ENCODE data around the gene POMT1.
"Not testable (repeated sequence)": the region's sequence is repeated elsewhere in the genome, so short reads cannot be mapped to it uniquely, and the experiment has no call there.

Gene POMT1, protein sequence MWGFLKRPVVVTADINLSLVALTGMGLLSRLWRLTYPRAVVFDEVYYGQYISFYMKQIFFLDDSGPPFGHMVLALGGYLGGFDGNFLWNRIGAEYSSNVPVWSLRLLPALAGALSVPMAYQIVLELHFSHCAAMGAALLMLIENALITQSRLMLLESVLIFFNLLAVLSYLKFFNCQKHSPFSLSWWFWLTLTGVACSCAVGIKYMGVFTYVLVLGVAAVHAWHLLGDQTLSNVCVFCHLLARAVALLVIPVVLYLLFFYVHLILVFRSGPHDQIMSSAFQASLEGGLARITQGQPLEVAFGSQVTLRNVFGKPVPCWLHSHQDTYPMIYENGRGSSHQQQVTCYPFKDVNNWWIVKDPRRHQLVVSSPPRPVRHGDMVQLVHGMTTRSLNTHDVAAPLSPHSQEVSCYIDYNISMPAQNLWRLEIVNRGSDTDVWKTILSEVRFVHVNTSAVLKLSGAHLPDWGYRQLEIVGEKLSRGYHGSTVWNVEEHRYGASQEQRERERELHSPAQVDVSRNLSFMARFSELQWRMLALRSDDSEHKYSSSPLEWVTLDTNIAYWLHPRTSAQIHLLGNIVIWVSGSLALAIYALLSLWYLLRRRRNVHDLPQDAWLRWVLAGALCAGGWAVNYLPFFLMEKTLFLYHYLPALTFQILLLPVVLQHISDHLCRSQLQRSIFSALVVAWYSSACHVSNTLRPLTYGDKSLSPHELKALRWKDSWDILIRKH

DNA sequence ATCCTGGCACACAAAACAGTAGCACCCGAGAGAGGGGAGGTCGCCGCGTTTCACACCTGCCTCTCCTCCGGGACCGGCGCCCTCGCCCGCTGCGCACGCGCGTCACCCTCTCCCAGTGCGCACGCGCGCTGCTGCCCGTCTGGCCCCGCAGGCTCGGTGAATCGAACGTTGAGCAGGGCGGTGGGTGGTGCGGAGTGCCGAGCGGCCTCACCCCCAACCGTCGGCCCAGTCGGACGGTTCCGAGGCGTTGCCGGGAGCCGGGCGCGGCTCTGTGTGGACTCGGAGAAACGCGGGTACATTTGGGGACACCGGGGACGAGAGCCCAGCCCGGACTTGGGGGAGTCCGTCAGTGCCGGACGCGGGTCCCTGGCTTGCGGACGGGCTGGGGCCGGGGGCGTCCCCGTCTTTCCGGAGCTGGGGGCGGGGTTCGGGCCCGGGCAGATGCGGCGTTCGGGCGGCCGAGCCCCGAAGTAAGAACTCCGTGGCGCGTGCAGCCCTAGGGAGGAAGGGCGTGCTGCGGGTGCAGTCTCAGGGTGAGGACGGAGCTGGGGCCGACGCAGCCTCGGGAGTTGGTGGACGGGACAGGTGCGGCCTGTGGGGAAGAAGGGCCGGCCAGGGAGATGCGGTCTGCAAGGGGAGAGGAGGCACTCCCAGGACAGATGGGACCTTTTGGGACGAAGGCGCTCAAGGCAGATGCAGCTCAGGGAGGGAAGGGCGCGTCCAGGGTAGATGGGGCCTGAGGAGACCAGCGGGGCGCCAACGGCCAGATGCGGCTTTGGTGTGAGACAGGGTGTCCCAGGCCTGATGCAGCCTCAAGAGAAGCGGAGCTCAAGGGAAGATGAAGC is at the start of gene POMT1:
Gene POMT1, plus strand, starts transcription at position 138 of the 845 bp plus-strand sequence. CDS start 1,301 bp downstream, outside the sequence.
- Histone ChIP-seq H3K4me2 (peak within 1 kb of the TSS; percentile 97), H3K27me3 (ENCODE audit: insufficient read depth, low read depth) (no peaks in the 10 kb centered on the region), H3K27ac (peak within 1 kb of the TSS; percentile 99), H3K9ac (peak within 1 kb of the TSS; percentile 82), H3K4me3 (IDR thresholded peaks at IDR 0.05; ENCODE audit: insufficient read depth, low read depth, low read length) (no peak within 1 kb of the TSS), H3K79me2 (ENCODE audit: insufficient read depth, low read depth) (peaks cover 48% of the 10 kb centered on the region), H3K4me1 (ENCODE audit: low read depth, poor library complexity, severe bottlenecking) (peaks cover 60% of the 10 kb centered on the region), H2AFZ (ENCODE audit: low read depth) (peak within 1 kb of the TSS; percentile 75), H4K20me1 (ENCODE audit: insufficient read depth) (no peaks in the 10 kb centered on the region), H3K36me3 (ENCODE audit: insufficient read depth) (no peaks in the 10 kb centered on the region; the same call in 1 of the 2 replicates)
- TF ChIP-seq, protein P1, sequence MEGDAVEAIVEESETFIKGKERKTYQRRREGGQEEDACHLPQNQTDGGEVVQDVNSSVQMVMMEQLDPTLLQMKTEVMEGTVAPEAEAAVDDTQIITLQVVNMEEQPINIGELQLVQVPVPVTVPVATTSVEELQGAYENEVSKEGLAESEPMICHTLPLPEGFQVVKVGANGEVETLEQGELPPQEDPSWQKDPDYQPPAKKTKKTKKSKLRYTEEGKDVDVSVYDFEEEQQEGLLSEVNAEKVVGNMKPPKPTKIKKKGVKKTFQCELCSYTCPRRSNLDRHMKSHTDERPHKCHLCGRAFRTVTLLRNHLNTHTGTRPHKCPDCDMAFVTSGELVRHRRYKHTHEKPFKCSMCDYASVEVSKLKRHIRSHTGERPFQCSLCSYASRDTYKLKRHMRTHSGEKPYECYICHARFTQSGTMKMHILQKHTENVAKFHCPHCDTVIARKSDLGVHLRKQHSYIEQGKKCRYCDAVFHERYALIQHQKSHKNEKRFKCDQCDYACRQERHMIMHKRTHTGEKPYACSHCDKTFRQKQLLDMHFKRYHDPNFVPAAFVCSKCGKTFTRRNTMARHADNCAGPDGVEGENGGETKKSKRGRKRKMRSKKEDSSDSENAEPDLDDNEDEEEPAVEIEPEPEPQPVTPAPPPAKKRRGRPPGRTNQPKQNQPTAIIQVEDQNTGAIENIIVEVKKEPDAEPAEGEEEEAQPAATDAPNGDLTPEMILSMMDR (conservative IDR thresholded peaks at IDR 0.05; ENCODE audit: low read depth, low read length) = no peak

DNA sequence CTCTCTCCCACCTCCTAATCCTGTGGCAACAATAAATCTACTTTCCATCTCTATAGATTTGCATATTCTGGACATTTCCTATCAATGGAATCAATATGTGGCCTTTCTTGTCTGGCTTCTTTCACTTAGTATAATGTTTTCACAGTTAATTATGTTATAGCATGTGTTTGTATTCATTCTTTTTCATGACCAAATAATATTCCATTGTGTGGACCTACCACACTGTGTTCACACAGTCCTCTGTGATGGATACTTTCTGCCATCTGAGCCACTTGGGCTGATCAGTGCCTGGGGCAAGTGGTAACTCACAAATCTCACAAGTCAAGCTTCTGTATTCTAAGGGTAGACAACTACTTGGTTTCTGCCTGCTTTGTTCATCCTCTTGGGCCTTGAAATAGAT is 48.7 kb upstream of the POMT1 start:
- no peak overlapping the region for H3K27ac ChIP-seq
- no peak overlapping the region for H3K4me2 ChIP-seq

DNA sequence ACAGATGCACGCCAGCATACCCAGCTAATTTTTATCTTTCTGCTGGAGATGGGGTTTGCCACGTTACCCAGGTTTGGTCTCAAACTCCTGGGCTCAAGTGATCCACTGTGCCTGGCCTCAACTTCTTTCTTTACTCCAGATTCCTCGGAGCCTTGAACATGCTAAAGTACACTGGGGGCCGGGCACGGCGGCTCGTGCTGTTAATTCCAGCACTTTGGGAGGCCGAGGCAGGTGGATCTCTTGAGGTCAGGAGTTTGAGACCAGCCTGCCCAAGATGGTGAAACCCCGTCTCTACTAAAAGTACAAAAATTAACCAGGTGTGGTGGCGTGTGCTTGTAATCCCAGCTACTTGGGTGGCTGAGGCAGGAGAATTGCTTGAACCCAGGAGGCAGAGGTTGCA is 47.1 kb upstream of the POMT1 start:
- H3K36me3 ChIP-seq (ENCODE audit: insufficient read depth); H3K27me3 ChIP-seq (ENCODE audit: insufficient read depth, low read depth); H3K79me2 ChIP-seq (ENCODE audit: insufficient read depth, low read depth); H3K27ac ChIP-seq; H3K4me3 ChIP-seq (IDR thresholded peaks at IDR 0.05; ENCODE audit: insufficient read depth, low read depth, low read length); H3K4me2 ChIP-seq; H3K9ac ChIP-seq; H4K20me1 ChIP-seq (ENCODE audit: insufficient read depth); H2AFZ ChIP-seq (ENCODE audit: low read depth): not testable (repeated sequence)
- H3K4me1 ChIP-seq (ENCODE audit: low read depth, poor library complexity, severe bottlenecking) = peaks cover 11% of the 10 kb centered on the region

More for the DNA sequence above, 48.7 kb upstream of the POMT1 start:
- Histone ChIP-seq H3K27me3 (ENCODE audit: insufficient read depth, low read depth) (no peaks in the 10 kb centered on the region), H3K4me1 (ENCODE audit: low read depth, poor library complexity, severe bottlenecking) (peaks cover 14% of the 10 kb centered on the region), H3K36me3 (ENCODE audit: insufficient read depth) (peaks cover 7% of the 10 kb centered on the region; the same call in 1 of the 2 replicates), H3K79me2 (ENCODE audit: insufficient read depth, low read depth) (peaks cover 22% of the 10 kb centered on the region; the same call in 1 of the 2 replicates), H3K9ac (no peak overlapping the region), H2AFZ (ENCODE audit: low read depth) (no peak overlapping the region), H4K20me1 (ENCODE audit: insufficient read depth) (no peaks in the 10 kb centered on the region), H3K4me3 (IDR thresholded peaks at IDR 0.05; ENCODE audit: insufficient read depth, low read depth, low read length) (no peak overlapping the region)
- TF ChIP-seq, protein P1 (conservative IDR thresholded peaks at IDR 0.05; ENCODE audit: low read depth, low read length) = no peak

DNA sequence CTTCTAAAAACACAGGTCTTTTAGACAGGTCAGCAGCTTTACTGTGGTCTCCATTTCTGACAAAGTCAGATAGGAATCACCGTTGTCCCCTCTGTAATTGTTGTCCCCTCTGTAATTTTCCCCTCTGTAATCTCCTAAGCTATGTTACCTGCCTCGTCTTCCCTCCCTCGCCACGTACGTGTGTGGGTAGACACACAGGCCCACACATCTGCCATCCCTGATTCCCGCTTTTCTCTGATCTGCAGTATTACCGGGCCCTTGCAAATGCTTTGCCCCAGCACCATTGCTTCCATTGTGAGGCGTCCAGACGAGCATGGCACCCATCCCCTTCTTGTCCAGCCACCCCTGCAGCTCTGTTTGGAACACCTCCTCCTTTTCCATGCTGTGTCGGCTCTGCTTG is 45.0 kb upstream of the POMT1 start:
- no peaks in the 10 kb centered on the region for H4K20me1 ChIP-seq (ENCODE audit: insufficient read depth)
- H3K4me2 ChIP-seq = no peak overlapping the region
- no peak overlapping the region for H3K4me3 ChIP-seq (IDR thresholded peaks at IDR 0.05; ENCODE audit: insufficient read depth, low read depth, low read length)
- H3K9ac ChIP-seq = no peak overlapping the region
- TF ChIP-seq, protein P1 (conservative IDR thresholded peaks at IDR 0.05; ENCODE audit: low read depth, low read length) = no peak
- H3K79me2 ChIP-seq (ENCODE audit: insufficient read depth, low read depth) = peaks cover 11% of the 10 kb centered on the region; the same call in 1 of the 2 replicates
- H3K4me1 ChIP-seq (ENCODE audit: low read depth, poor library complexity, severe bottlenecking) = no peaks in the 10 kb centered on the region
- no peak overlapping the region for H3K27ac ChIP-seq
- no peaks in the 10 kb centered on the region for H3K27me3 ChIP-seq (ENCODE audit: insufficient read depth, low read depth)
- H3K36me3 ChIP-seq (ENCODE audit: insufficient read depth) = no peaks in the 10 kb centered on the region; the same call in 1 of the 2 replicates
- no peak overlapping the region for H2AFZ ChIP-seq (ENCODE audit: low read depth)

Data from KMS-11 (cell line).